AG04449 (cell line): ENCODE measurements around the gene NLRP6.
"Not testable (repeated sequence)": the region's sequence is repeated elsewhere in the genome, so short reads cannot be mapped to it uniquely, and the experiment has no call there.

Source experiments
- CTCF ChIA-PET: fragments of 350-600 bp; formaldehyde crosslinking; extraction: SDS; loops from one replicate; lab custom pipeline; 2021; ENCODE audit warnings: antibody characterized with exemption; lab: Yijun Ruan, JAX
- POLR2A ChIA-PET: fragments of 400-600, 350-600 bp; formaldehyde crosslinking; extraction: SDS; loops from one replicate; lab custom pipeline; 2020; ENCODE audit warnings: antibody characterized with exemption, inconsistent platforms; lab: Yijun Ruan, JAX
- DNase-seq: peaks from one replicate; pipeline ENCODE4 v3.0.0-alpha.2; 2010; ENCODE audit warnings: low read depth, low spot score
- H3K4me3 ChIP-seq: 2 replicates; pipeline ENCODE4 v1.5.1; 2011; ENCODE audit warnings: low read depth, mild to moderate bottlenecking, control low read depth, low read length
- TF ChIP-seq, protein P1 (sequence below): IDR thresholded peaks from one replicate; pipeline ENCODE4 v1.5.1; 2011; ENCODE audit warnings: mild to moderate bottlenecking, moderate library complexity, low read length, control low read depth, inconsistent platforms; ENCODE audit not compliant: insufficient read depth; ENCODE audit errors: missing control alignments

Gene NLRP6

DNA sequence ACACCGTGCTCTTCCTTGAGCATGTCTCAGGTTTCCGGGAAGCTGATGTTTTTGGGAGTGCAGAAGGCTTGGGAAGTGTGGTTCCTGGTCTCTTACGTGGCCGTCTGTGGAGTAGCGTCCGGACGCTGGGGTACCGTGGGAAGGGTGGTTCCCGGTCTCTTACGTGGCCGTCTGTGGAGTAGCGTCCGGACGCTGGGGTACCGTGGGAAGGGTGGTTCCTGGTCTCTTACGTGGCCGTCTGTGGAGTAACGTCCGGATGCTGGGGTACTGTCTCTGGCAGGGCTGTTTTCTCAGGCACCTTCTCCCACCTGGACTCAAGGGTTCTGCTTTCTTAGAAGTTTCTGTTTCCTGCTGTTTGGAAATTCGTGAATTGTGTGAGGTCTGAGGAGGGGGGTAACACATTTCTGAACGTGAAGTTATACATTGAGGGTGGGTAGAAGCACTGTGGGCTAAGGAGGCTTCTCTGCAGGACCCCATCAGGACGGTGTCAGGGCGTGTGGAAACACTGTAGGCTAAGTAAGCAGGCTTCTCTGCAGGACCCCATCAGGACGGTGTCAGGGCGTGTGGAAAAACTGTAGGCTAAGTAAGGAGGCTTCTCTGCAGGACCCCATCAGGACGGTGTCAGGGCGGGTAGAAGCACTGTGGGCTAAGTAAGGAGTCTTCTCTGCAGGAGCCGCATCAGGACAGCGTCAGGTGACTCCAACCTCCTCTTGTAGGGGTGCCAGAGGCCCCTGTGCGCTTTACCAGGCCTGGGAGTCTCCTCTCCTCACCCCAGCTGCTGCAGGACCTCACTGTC is 47.8 kb downstream of the NLRP6 start:
- H3K4me3 ChIP-seq, result no peak overlapping the region
- ChIA-PET CTCF (no interaction called here), POLR2A (no interaction called here)
- no peak for DNase-seq
- TF ChIP-seq, protein P1, sequence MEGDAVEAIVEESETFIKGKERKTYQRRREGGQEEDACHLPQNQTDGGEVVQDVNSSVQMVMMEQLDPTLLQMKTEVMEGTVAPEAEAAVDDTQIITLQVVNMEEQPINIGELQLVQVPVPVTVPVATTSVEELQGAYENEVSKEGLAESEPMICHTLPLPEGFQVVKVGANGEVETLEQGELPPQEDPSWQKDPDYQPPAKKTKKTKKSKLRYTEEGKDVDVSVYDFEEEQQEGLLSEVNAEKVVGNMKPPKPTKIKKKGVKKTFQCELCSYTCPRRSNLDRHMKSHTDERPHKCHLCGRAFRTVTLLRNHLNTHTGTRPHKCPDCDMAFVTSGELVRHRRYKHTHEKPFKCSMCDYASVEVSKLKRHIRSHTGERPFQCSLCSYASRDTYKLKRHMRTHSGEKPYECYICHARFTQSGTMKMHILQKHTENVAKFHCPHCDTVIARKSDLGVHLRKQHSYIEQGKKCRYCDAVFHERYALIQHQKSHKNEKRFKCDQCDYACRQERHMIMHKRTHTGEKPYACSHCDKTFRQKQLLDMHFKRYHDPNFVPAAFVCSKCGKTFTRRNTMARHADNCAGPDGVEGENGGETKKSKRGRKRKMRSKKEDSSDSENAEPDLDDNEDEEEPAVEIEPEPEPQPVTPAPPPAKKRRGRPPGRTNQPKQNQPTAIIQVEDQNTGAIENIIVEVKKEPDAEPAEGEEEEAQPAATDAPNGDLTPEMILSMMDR, result no peak

DNA sequence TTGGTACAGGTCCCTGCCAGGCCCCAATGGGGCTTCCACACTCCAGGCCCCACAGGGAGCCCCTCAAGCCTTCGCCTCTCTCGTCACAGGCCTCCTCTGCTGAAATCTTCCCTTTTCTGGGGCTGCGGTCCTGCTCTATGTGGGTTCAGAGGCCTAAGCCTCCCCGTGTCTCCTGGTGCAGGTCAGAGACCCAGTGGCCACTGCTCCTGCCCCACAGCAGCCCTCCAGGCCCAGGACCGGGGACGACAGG is 48.3 kb downstream of the NLRP6 start:
- TF ChIP-seq, protein P1, result no peak
- no peak overlapping the region for H3K4me3 ChIP-seq
- POLR2A ChIA-PET, result no interaction called here
- no peak for DNase-seq
- CTCF ChIA-PET, result no interaction called here

DNA sequence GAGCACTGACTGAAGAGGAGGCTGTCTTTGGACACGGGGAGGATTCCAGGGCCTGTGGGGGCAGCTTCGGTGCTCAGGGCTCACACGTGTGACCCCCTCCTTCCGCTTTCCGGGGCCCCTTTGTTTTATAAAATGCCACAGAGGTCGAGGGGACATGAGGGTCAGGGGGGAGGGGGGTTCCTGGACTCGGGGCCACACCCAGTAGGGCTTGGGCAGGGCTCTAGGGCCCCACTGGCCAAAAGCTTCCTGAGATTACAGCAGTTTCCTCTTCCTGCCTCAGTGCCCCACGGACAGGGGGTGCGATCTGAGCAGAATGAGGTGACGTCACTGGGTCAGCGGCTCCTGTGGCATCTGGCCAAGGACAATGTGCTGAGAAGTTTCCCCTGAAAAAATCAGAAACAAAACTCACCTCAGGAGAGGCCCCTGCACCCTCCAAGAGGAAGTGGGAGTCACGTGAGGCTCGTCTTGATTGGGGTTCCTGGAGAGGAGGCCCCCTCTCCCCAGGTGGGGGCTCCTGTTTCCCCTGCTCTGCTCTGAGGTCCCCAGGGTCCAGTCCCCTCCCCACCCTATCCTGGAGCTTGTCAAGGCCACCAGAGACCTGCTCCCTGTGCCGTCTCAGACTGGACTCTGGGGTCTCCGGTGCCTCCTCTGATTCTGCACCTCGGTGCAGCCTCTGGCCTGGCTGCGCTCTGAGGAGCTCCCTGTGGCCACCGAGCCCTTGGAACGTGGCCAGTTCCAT is 48.8 kb downstream of the NLRP6 start:
- ChIA-PET POLR2A (no interaction called here), CTCF (interaction anchor here (1.2 to 1.8 kb wide), 2 partner anchors 10 to 22 kb away, joined by 4 to 9 read pairs; no protein-coding TSS in a partner anchor)
- no peak for DNase-seq
- TF ChIP-seq, protein P1, result no peak
- no peak overlapping the region for H3K4me3 ChIP-seq

DNA sequence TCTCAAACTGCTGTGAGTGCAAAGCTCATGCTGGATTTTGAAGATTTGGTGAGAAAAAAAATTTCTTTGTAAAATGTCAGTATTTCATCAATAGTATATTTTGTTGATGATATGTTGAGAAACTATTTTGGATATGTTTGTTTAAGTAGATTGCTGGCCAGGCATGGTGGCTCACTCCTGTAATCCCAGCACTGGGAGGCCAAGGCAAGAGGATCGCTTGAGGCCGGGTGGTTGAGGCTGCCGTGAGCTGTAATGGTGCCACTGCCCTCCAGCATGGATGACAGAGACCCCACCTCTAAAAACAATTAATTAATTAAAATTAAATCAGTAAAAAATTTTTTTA is 49.3 kb downstream of the NLRP6 start:
- no peak overlapping the region for H3K4me3 ChIP-seq
- ChIA-PET POLR2A (no interaction called here), CTCF (interaction anchor here (1.2 to 1.8 kb wide), 2 partner anchors 10 to 21 kb away, joined by 4 to 9 read pairs; no protein-coding TSS in a partner anchor)
- no peak for DNase-seq
- TF ChIP-seq, protein P1, result no peak

DNA sequence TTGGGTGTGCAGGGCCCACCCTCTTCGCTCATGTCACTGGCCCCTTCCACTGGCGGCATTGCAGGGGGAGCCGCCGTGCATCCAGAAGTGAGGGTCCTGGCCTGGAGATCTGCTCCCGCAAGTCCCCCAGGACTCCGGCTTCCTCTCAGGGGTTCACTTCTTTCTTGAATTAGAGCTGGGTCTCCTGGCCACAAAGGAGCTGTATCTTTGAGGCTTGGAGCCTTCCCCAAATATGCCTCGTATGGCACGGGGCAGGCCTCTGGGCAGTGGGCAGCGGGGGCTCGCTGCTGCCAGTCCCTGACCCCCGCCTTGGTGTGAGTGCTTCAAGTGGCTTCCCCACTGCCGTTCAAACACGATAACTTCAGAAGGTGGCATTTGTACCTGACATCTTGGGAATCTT is 49.8 kb downstream of the NLRP6 start:
- ChIA-PET CTCF (interaction anchor here (0.6 to 1.8 kb wide), 3 partner anchors 11 to 24 kb away, joined by 3 to 9 read pairs (median 4); no protein-coding TSS in a partner anchor), POLR2A (no interaction called here)
- no peak overlapping the region for H3K4me3 ChIP-seq
- DNase-seq, result no peak
- TF ChIP-seq, protein P1, result no peak

DNA sequence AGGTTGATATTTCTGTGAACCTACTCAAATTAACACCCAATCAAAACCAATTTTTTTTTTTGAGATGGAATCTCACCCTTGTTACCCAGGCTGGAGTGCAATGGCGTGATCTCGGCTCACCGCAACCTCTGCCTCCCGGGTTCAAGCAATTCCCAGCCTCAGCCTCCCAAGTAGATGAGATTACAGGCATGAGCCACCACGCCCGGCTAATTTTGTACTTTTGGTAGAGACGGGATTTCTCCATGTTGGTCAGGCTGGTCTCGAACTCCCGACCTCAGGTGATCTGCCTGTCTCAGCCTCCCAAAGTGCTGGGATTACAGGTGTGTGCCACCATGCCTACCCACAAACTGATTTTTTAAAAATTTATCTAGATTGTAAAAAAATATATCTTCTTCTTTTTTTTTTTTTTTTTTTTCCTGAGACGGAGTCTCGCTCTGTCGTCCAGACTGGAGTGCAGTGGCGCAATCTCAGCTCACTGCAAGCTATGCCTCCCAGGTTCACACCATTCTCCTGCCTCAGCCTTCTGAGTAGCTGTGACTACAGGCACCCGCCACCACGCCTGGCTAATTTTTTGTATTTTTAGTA is 50.4 kb downstream of the NLRP6 start:
- H3K4me3 ChIP-seq, POLR2A ChIA-PET, DNase-seq: not testable (repeated sequence)
- CTCF ChIA-PET, result interaction anchor here (0.6 to 1.8 kb wide), 4 partner anchors 9 to 23 kb away, joined by 3 to 9 read pairs (median 5); no protein-coding TSS in a partner anchor
